ENCODE results near the gene FADS6. TPM values are rescaled to one million over a fixed set of nuclear protein-coding genes. Genes with fewer than 3 reads are reported as not detected.

Gene FADS6
- total and polyA plus RNA-seq, 2 of the 13 experiments (the other 11 are each of a cell fraction or from before 2014, with no cell fraction given), result 0.11 TPM

GRCh38 chr17:74919440-74920305 is 26.2 kb upstream of the FADS6 start:
- Histone ChIP-seq H3K4me2 (ENCODE audit: low read depth, low read length) (no peak overlapping the region), H3K79me2 (ENCODE audit: insufficient read depth, low read length) (no peaks in the 10 kb centered on the region), H3K27ac (ENCODE audit: extremely low read length, insufficient read depth, low read length) (no peak overlapping the region), H4K20me1 (ENCODE audit: insufficient read depth, low read length) (no peaks in the 10 kb centered on the region), H2AFZ (ENCODE audit: low read length) (no peak overlapping the region), H3K36me3 (replicated peaks in 1 of 2; ENCODE audit: control insufficient read depth in 1 of 2, insufficient read depth in 2 of 2, low read length in 2 of 2) (no peaks in the 10 kb centered on the region), H3K4me3 (replicated peaks in 1 of 3; ENCODE audit: insufficient read depth in 1 of 3, low read depth in 2 of 3, low read length in 3 of 3) (no peak overlapping the region), H3K9me3 (ENCODE audit: low read length) (no peaks in the 10 kb centered on the region), H3K9ac (ENCODE audit: insufficient read depth, low read depth, low read length) (no peak overlapping the region), H3K4me1 (ENCODE audit: insufficient read depth, low read length) (peaks cover 31% of the 10 kb centered on the region), H3K27me3 (ENCODE audit: control insufficient read depth in 1 of 2, insufficient read depth in 2 of 2, low read length in 2 of 2) (peaks cover 17 to 73% of the 10 kb centered on the region in 2 experiments)
- WGBS (ENCODE audit: low lambda C conversion rate), result 35% methylated on average over 29 of the region's 67 CpGs
- POLR2A ChIA-PET, result interaction anchor here (1.2 kb wide), 1 partner anchor 46 kb away, joined by 4 read pairs; the partner anchor contains the start of gene FDXR
- ATAC-seq (peak; percentile 65), DNase-seq (ENCODE audit: low spot score) (peak; percentile 64), FAIRE-seq (peak; percentile 58)
- intact Hi-C loops (cut with micrococcal nuclease; ENCODE audit: unreplicated experiment) (no loop called here), in situ Hi-C loops (cut with HindIII; ENCODE audit: extremely low pct_ligation_motif_present, low pct_unique_long_range_greater_than_20kb) (loop anchor here (5.0 kb wide), 2 partner anchors 38 to 88 kb away; no protein-coding TSS in a partner anchor)
- CTCF ChIA-PET (ENCODE audit: low intra/inter-chr PET ratio, low total read pairs), result interaction anchor here (2.3 kb wide), 1 partner anchor 38 kb away, joined by 9 read pairs; no protein-coding TSS in a partner anchor
- no TSS peak for BruUV-seq (replicated peaks)
- TF ChIP-seq ZSCAN31 (CRISPR knock-in tag; IDR thresholded peaks at IDR 0.05; ENCODE audit: low read depth), result no peak
- no peak for TF ChIP-seq ZNF772 (CRISPR knock-in tag; IDR thresholded peaks at IDR 0.05)
- no peak for TF ChIP-seq ZNF496 (CRISPR knock-in tag; IDR thresholded peaks at IDR 0.05; ENCODE audit: insufficient replicate concordance)
- TF ChIP-seq, protein P1, sequence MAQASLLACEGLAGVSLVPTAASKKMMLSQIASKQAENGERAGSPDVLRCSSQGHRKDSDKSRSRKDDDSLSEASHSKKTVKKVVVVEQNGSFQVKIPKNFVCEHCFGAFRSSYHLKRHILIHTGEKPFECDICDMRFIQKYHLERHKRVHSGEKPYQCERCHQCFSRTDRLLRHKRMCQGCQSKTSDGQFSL (CRISPR knock-in tag; IDR thresholded peaks at IDR 0.05), result no peak
- no peak for TF ChIP-seq ZNF224 (CRISPR knock-in tag; IDR thresholded peaks at IDR 0.05)
- no peak for TF ChIP-seq ZMAT3 (CRISPR knock-in tag; conservative IDR thresholded peaks at IDR 0.05)
- no peak for TF ChIP-seq ZNF615 (CRISPR knock-in tag; IDR thresholded peaks at IDR 0.05; ENCODE audit: borderline replicate concordance)
- no peak for TF ChIP-seq ISX (CRISPR knock-in tag; conservative IDR thresholded peaks at IDR 0.05)
- no peak for TF ChIP-seq ZFP36L1 (CRISPR knock-in tag; IDR thresholded peaks at IDR 0.05)
- TF ChIP-seq, protein P2, sequence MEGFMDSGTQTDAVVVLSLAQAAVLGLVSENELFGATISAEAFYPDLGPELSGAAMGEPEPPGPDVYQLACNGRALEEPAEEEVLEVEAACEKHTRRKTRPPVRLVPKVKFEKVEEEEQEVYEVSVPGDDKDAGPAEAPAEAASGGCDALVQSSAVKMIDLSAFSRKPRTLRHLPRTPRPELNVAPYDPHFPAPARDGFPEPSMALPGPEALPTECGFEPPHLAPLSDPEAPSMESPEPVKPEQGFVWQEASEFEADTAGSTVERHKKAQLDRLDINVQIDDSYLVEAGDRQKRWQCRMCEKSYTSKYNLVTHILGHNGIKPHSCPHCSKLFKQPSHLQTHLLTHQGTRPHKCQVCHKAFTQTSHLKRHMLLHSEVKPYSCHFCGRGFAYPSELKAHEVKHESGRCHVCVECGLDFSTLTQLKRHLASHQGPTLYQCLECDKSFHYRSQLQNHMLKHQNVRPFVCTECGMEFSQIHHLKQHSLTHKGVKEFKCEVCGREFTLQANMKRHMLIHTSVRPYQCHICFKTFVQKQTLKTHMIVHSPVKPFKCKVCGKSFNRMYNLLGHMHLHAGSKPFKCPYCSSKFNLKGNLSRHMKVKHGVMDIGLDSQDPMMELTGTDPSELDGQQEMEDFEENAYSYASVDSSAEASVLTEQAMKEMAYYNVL (CRISPR knock-in tag; IDR thresholded peaks at IDR 0.05; ENCODE audit: borderline replicate concordance), result no peak
- no peak for TF ChIP-seq ZMYM4 (CRISPR knock-in tag; IDR thresholded peaks at IDR 0.05)
- TF ChIP-seq, protein P3, sequence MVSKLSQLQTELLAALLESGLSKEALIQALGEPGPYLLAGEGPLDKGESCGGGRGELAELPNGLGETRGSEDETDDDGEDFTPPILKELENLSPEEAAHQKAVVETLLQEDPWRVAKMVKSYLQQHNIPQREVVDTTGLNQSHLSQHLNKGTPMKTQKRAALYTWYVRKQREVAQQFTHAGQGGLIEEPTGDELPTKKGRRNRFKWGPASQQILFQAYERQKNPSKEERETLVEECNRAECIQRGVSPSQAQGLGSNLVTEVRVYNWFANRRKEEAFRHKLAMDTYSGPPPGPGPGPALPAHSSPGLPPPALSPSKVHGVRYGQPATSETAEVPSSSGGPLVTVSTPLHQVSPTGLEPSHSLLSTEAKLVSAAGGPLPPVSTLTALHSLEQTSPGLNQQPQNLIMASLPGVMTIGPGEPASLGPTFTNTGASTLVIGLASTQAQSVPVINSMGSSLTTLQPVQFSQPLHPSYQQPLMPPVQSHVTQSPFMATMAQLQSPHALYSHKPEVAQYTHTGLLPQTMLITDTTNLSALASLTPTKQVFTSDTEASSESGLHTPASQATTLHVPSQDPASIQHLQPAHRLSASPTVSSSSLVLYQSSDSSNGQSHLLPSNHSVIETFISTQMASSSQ (IDR thresholded peaks at IDR 0.05; ENCODE audit: low read depth), result no peak
- TF ChIP-seq, protein P3 (CRISPR knock-in tag; IDR thresholded peaks at IDR 0.05; ENCODE audit: borderline replicate concordance), result no peak
- no peak for TF ChIP-seq RFXANK (CRISPR knock-in tag; IDR thresholded peaks at IDR 0.05)
- TF ChIP-seq NCOA5 (CRISPR knock-in tag; IDR thresholded peaks at IDR 0.05), result no peak
- TF ChIP-seq GPBP1L1 (CRISPR knock-in tag; IDR thresholded peaks at IDR 0.05), result no peak
- no peak for TF ChIP-seq ZNF446 (CRISPR knock-in tag; IDR thresholded peaks at IDR 0.05)
